ENCODE measurements around the gene RABL3.
"Not testable (repeated sequence)": the region's sequence is repeated elsewhere in the genome, so short reads cannot be mapped to it uniquely, and the experiment has no call there.

RABL3 gene

GRCh38 chr3:120742198-120742848, at the start of gene RABL3, which contains the start of gene GTF2E1:
Gene RABL3 (minus strand): TSS chr3:120742516. CDS start chr3:120742507, 9 bp downstream.
Gene GTF2E1 (plus strand): TSS chr3:120742744. CDS start chr3:120750553, 7,809 bp downstream.
- H3K4me3 ChIP-seq (ENCODE audit: low read length): peak within 1 kb of the TSS; percentile 99
- peak; percentile 100 for DNase-seq (ENCODE audit: low read depth)
- TF ChIP-seq CTCF (IDR thresholded peaks at IDR 0.05; ENCODE audit: insufficient read depth, low read depth, low read length, missing control alignments): no peak

DNA sequence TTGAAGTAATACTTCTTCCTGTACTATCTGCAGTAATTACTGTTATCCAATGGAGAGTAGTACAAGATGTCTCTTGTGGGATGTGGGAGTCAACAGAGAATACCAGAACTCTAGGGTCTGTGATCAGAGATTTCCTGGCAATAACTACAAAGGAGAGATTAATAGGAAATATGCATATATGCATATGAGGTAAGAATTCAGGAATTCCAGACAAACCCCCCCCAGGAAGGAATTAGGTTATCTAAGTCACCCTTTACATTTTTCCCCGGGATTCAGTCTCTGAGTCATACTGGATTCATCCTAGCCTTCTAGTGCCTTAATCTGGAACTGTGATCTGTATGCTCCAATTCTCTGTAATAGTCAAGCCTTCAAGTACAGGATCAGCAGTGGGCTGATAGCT, 49.6 kb upstream of the RABL3 start:
- no peak for TF ChIP-seq CTCF (IDR thresholded peaks at IDR 0.05; ENCODE audit: insufficient read depth, low read depth, low read length, missing control alignments)
- H3K4me3 ChIP-seq (ENCODE audit: low read length): no peak overlapping the region
- peak; percentile 49 for DNase-seq (ENCODE audit: low read depth)

DNA sequence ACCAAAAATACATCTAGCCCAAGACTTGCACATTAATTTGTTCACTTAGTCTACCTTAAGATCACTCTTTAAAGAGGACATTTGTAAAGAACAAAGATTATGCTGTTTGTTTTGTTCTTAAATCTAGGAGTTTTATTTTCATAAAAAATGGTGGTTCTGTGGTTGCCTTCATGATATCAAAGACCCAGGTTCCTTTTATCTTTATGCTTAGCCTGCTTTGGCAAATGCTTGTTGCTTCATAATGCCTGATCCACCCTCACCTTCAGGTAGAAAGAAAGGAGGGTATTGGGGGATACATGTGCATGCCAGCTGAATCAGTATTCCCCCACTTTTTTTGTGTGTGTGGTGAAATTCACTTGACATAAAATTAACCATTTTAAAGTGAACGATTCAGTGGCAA, 48.7 kb upstream of the RABL3 start:
- DNase-seq (ENCODE audit: low read depth): no peak
- H3K4me3 ChIP-seq (ENCODE audit: low read length): no peak overlapping the region
- no peak for TF ChIP-seq CTCF (IDR thresholded peaks at IDR 0.05; ENCODE audit: insufficient read depth, low read depth, low read length, missing control alignments)

DNA sequence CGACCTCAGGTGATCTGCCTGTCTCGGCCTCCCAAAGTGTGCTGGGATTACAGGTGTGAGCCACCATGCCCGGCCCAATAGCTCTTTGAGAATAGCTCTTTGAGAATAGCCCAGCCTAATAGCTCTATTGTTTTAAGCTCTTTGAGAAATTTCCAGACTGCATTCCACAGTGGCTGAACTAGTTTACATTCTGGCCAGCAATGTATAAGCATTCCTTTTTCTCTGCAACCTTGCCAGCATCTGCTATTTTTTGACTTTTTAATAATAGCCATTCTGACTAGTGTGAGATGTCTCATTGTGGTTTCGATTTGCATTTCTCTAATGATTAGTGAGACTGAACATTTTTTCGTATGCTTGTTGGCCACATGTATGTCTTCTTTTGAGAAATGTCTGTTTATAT, 43.5 kb upstream of the RABL3 start:
- DNase-seq (ENCODE audit: low read depth); H3K4me3 ChIP-seq (ENCODE audit: low read length): not testable (repeated sequence)

DNA sequence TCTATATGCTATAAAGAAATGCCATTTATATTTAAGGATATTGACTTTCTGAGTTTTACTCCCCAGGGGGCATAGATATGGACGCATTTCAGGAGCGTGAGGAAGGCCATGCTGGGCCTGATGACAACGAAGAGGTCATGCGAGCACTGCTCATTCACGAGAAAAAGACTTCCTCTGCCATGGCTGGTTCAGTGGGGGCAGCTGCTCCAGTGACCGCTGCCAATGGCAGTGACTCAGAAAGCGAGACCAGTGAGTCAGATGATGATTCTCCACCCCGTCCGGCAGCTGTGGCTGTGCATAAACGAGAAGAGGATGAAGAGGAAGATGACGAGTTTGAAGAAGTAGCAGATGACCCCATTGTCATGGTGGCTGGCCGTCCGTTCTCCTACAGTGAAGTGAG, 38.7 kb upstream of the RABL3 start:
- no peak for TF ChIP-seq CTCF (IDR thresholded peaks at IDR 0.05; ENCODE audit: insufficient read depth, low read depth, low read length, missing control alignments)
- no peak overlapping the region for H3K4me3 ChIP-seq (ENCODE audit: low read length)
- DNase-seq (ENCODE audit: low read depth): peak; percentile 80

DNA sequence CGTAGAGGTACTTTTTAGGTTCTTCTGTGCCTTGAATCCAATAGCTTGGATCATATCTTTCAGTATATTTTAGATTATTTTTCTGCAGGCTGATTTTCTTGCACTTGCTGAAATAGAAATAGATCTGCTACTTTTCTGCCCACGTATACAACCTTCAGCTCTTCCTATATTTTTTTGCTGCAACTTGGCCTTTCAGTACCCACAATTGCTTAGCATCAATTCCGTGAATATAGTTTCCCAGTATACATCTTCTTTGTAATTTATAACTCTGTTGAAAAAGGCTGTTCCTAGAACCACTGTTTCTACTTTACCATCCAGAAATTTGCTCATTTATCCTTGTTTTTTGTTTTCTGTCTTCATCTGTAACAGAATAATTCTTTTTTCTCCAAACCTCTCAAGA, 36.5 kb upstream of the RABL3 start:
- no peak for TF ChIP-seq CTCF (IDR thresholded peaks at IDR 0.05; ENCODE audit: insufficient read depth, low read depth, low read length, missing control alignments)
- H3K4me3 ChIP-seq (ENCODE audit: low read length): no peak overlapping the region
- no peak for DNase-seq (ENCODE audit: low read depth)

DNA sequence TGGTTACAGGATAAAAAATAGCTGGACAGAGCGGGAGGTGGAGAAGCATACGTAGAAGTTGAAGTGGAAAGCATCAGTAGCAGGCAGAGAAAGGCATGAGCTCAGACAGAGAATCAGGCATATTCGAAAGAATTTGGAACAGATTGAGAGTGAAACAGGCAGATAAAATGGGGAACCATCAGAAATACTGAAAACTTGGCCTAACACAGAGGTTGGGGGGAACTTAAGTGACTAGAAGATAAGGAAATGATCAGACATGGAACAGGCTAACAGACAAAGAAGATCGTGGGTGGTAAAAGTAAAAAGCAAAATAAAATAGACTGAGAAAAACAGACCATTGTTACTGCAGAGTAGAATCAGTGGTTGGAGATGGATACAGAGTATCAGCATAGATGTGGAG, 33.1 kb upstream of the RABL3 start:
- TF ChIP-seq CTCF (IDR thresholded peaks at IDR 0.05; ENCODE audit: insufficient read depth, low read depth, low read length, missing control alignments): no peak
- DNase-seq (ENCODE audit: low read depth): no peak
- no peak overlapping the region for H3K4me3 ChIP-seq (ENCODE audit: low read length)
